ENCODE data around the gene MYO1C. TPM values are rescaled to one million over a fixed set of nuclear protein-coding genes. Genes with fewer than 3 reads are reported as not detected.

Gene MYO1C
- total RNA-seq, 1 experiment from 2014 or later = 73.6 TPM

GRCh38 chr17:1487939-1488825, 4.3 kb downstream of the MYO1C start (continued):
- TF ChIP-seq FOXP1 (CRISPR knock-in tag; IDR thresholded peaks at IDR 0.05; ENCODE audit: borderline replicate concordance) (peak; percentile 41; the same call in 1 of the 2 replicates), TEAD1 (CRISPR knock-in tag; IDR thresholded peaks at IDR 0.05) (peak; percentile 46; the same call in 1 of the 2 replicates), PREB (CRISPR knock-in tag; IDR thresholded peaks at IDR 0.05; ENCODE audit: borderline replicate concordance) (no peak), USF2 (CRISPR knock-in tag; IDR thresholded peaks at IDR 0.05) (peak; percentile 22; the same call in 1 of the 2 replicates), ERG (CRISPR knock-in tag; IDR thresholded peaks at IDR 0.05) (no peak), SP1 (CRISPR knock-in tag; conservative IDR thresholded peaks at IDR 0.05) (peak; percentile 49; the same call in 1 of the 2 replicates)
- TF ChIP-seq, protein P1, sequence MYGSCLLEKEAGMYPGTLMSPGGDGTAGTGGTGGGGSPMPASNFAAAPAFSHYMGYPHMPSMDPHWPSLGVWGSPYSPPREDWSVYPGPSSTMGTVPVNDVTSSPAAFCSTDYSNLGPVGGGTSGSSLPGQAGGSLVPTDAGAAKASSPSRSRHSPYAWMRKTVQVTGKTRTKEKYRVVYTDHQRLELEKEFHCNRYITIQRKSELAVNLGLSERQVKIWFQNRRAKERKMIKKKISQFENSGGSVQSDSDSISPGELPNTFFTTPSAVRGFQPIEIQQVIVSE (CRISPR knock-in tag; IDR thresholded peaks at IDR 0.05; ENCODE audit: borderline replicate concordance) = no peak
- TF ChIP-seq, protein P2, sequence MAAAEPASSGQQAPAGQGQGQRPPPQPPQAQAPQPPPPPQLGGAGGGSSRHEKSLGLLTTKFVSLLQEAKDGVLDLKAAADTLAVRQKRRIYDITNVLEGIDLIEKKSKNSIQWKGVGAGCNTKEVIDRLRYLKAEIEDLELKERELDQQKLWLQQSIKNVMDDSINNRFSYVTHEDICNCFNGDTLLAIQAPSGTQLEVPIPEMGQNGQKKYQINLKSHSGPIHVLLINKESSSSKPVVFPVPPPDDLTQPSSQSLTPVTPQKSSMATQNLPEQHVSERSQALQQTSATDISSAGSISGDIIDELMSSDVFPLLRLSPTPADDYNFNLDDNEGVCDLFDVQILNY (CRISPR knock-in tag; IDR thresholded peaks at IDR 0.05) = 0 out of 2 replicates have a peak, but pooled peaks have one; percentile 38
- TF ChIP-seq, protein P3, sequence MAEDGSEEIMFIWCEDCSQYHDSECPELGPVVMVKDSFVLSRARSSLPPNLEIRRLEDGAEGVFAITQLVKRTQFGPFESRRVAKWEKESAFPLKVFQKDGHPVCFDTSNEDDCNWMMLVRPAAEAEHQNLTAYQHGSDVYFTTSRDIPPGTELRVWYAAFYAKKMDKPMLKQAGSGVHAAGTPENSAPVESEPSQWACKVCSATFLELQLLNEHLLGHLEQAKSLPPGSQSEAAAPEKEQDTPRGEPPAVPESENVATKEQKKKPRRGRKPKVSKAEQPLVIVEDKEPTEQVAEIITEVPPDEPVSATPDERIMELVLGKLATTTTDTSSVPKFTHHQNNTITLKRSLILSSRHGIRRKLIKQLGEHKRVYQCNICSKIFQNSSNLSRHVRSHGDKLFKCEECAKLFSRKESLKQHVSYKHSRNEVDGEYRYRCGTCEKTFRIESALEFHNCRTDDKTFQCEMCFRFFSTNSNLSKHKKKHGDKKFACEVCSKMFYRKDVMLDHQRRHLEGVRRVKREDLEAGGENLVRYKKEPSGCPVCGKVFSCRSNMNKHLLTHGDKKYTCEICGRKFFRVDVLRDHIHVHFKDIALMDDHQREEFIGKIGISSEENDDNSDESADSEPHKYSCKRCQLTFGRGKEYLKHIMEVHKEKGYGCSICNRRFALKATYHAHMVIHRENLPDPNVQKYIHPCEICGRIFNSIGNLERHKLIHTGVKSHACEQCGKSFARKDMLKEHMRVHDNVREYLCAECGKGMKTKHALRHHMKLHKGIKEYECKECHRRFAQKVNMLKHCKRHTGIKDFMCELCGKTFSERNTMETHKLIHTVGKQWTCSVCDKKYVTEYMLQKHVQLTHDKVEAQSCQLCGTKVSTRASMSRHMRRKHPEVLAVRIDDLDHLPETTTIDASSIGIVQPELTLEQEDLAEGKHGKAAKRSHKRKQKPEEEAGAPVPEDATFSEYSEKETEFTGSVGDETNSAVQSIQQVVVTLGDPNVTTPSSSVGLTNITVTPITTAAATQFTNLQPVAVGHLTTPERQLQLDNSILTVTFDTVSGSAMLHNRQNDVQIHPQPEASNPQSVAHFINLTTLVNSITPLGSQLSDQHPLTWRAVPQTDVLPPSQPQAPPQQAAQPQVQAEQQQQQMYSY (CRISPR knock-in tag; IDR thresholded peaks at IDR 0.05) = peak; percentile 59

DNA sequence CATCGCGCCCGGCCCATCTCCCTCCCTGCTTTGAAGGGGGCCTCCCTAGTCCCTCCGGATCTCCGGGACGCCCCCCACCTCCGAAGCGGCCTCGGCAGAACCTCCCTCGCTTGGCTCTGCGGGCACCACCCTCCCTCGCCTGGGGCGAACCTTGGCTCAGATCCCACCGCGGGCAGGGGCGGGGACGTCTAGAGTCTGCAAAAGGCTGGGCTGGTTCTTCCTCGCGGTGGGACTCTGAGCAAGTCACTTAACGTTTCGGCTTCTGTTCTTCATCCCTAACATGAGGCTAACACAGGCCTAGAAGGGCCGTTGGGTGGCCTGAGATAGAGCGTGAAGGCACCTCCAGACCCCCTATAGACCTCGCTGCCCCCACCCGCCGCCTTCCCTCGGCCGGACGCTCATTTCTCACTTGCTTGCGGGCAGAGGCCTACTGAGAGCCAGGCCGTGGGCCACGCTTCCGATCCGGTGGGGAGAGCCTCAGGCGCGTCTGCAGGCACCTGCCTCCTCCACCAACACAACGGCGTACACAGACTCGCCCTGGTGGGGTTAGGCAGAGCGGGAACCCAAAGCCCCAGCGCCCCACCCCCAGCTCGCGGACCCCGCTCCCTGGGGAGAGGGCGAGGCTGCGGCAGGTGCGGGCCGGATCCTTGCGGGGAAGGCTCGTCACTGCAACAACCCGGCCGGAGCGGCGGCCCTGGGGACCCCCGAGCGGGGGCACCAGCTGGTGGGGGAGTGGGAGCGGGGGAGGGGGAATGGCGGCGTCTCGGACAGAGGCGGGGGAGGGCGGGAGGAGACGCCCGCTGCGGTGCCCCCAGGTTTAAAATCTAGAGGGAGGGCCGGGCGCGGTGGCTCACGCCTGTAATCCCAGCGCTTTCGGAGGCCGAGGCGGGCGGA, 5.4 kb downstream of the MYO1C start:
- POLR2A ChIA-PET = interaction anchor here (0.7 to 1.7 kb wide), 2 partner anchors 29 to 36 kb away, joined by 4 to 9 read pairs; partner anchors contain the start of gene INPP5K
- Mint-ChIP-seq H3K36me3 (peaks cover 9% of the 10 kb centered on the region), H3K4me3 (peak overlapping the region; percentile 82), H3K9me3 (no peaks in the 10 kb centered on the region), H3K4me1 (peaks cover 34% of the 10 kb centered on the region), H3K27me3 (ENCODE audit: low read depth) (peaks cover 11% of the 10 kb centered on the region), H3K27ac (peak overlapping the region; percentile 73; the same call in 1 of the 2 replicates)
- DNase-seq (ENCODE audit: low spot score) (peak; percentile 64), ATAC-seq (no peak)
- CTCF ChIA-PET = interaction anchor here (0.5 to 3.8 kb wide), 9 partner anchors 25 to 213 kb away, joined by 3 to 20 read pairs (median 4); partner anchors contain the start of genes INPP5K and RILP
- TF ChIP-seq MAX (CRISPR knock-in tag; IDR thresholded peaks at IDR 0.05) = no peak
- TF ChIP-seq AR (CRISPR knock-in tag; IDR thresholded peaks at IDR 0.05) = no peak
- no peak for TF ChIP-seq ATF3 (CRISPR knock-in tag; conservative IDR thresholded peaks at IDR 0.05)
- no peak for TF ChIP-seq EMX1 (CRISPR knock-in tag; IDR thresholded peaks at IDR 0.05)
- 0 out of 2 replicates have a peak, but pooled peaks have one; percentile 8 for TF ChIP-seq ZNF416 (CRISPR knock-in tag; IDR thresholded peaks at IDR 0.05)
- TF ChIP-seq, protein P4, sequence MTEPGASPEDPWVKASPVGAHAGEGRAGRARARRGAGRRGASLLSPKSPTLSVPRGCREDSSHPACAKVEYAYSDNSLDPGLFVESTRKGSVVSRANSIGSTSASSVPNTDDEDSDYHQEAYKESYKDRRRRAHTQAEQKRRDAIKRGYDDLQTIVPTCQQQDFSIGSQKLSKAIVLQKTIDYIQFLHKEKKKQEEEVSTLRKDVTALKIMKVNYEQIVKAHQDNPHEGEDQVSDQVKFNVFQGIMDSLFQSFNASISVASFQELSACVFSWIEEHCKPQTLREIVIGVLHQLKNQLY (CRISPR knock-in tag; IDR thresholded peaks at IDR 0.05) = no peak
- no peak for TF ChIP-seq TP53 (CRISPR knock-in tag; IDR thresholded peaks at IDR 0.05)
- 0 out of 2 replicates have a peak, but pooled peaks have one; percentile 19 for TF ChIP-seq ETV6 (CRISPR knock-in tag; IDR thresholded peaks at IDR 0.05)

Measured in WTC11 (cell line).